Measurements from ENCODE around the gene SMCO2. TPM values are rescaled to one million over a fixed set of nuclear protein-coding genes. Genes with fewer than 3 reads are reported as not detected.
A peak's percentile ranks its signal among the peaks of the same experiment; 100 is the strongest.

Gene SMCO2
- total and polyA plus RNA-seq, 10 of the 15 experiments (the other 5 are each of a cell fraction or from before 2014, with no cell fraction given), result 0.11 to 2.3 (median 0.67) TPM

DNA sequence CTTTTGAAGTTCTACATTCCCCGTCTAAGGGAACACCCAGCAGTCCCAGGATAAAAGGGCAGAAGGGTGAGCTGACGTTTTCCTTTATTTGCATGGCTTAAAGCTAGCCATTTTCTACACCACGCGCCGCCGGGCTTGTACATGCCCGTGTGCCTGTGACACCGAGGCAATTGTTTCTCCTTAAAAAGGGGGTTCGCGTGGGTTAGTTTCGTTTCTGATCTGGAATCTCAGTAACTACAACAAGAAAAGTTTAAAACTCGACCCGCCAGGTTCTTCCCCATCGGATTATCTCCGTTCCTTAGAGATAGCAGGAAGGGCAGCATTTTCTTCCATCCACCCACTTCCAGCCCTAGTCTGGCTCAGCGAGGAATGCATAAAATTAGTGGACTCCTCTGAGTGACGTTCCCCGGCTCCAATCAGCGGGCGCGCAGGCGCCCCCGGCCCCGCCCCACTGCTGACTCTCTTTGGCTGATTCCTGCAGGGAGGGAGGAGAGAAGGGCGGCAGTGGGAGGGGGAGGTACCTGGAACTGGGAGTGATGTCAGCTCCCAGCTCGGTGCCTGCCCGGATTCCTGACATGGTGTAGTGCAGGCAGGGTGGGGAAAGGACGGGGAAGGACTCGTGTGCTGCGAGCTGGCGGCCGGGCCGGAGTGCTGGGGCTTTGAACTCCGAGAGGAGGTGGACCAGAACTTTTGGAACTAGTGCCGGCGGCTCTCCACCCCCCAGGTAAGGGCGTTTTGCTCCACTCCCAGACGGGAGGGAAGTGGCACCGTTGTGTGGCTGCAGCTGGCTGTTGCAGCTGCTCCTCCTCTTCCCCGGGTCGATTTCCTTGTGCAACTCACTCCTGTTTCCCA lies 77.3 kb downstream of the SMCO2 start, which contains the start of gene PPFIBP1 (continued):
- TF ChIP-seq, protein P1, sequence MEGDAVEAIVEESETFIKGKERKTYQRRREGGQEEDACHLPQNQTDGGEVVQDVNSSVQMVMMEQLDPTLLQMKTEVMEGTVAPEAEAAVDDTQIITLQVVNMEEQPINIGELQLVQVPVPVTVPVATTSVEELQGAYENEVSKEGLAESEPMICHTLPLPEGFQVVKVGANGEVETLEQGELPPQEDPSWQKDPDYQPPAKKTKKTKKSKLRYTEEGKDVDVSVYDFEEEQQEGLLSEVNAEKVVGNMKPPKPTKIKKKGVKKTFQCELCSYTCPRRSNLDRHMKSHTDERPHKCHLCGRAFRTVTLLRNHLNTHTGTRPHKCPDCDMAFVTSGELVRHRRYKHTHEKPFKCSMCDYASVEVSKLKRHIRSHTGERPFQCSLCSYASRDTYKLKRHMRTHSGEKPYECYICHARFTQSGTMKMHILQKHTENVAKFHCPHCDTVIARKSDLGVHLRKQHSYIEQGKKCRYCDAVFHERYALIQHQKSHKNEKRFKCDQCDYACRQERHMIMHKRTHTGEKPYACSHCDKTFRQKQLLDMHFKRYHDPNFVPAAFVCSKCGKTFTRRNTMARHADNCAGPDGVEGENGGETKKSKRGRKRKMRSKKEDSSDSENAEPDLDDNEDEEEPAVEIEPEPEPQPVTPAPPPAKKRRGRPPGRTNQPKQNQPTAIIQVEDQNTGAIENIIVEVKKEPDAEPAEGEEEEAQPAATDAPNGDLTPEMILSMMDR (IDR thresholded peaks at IDR 0.05 in 2 of 3, conservative IDR thresholded peaks at IDR 0.05 in 1 of 3; ENCODE audit: control insufficient read depth in 2 of 3, extremely low read depth in 1 of 3, insufficient read depth in 1 of 3, low read depth in 3 of 3, low read length in 3 of 3), result peak in 1 of 3 experiments; percentile 23; a peak in 2 of 6 replicates
- TF ChIP-seq SUPT20H (IDR thresholded peaks at IDR 0.05; ENCODE audit: borderline replicate concordance, control insufficient read depth, low read depth, low read length), result no peak
- TF ChIP-seq SP1 (IDR thresholded peaks at IDR 0.05; ENCODE audit: low read depth, low read length), result peak; percentile 94
- no peak for TF ChIP-seq SREBF1 (IDR thresholded peaks at IDR 0.05; ENCODE audit: low read length)
- TF ChIP-seq MEF2A (IDR thresholded peaks at IDR 0.05; ENCODE audit: insufficient read depth, low read depth, low read length), result 0 out of 2 replicates have a peak, but pooled peaks have one; percentile 23
- 0 out of 2 replicates have a peak, but pooled peaks have one; percentile 28 for TF ChIP-seq PML (IDR thresholded peaks at IDR 0.05; ENCODE audit: low read length)
- no peak for TF ChIP-seq KDM1A (IDR thresholded peaks at IDR 0.05; ENCODE audit: borderline replicate concordance)
- peak; percentile 63; the same call in 1 of the 2 replicates for TF ChIP-seq TCF12 (IDR thresholded peaks at IDR 0.05; ENCODE audit: low read depth, low read length)
- no peak for TF ChIP-seq ESRRA (IDR thresholded peaks at IDR 0.05; ENCODE audit: low read length)
- no peak for TF ChIP-seq SIX5 (IDR thresholded peaks at IDR 0.05; ENCODE audit: low read depth, low read length, severe bottlenecking)
- peak; percentile 62; the same call in 1 of the 2 replicates for TF ChIP-seq MXI1 (IDR thresholded peaks at IDR 0.05; ENCODE audit: low read depth, low read length)
- TF ChIP-seq EGR1 (IDR thresholded peaks at IDR 0.05; ENCODE audit: borderline replicate concordance in 1 of 2, low read depth in 2 of 2, low read length in 2 of 2), result peak in 1 of 2 experiments; percentile 20; a peak in 1 of 3 replicates
- TF ChIP-seq NFYA (IDR thresholded peaks at IDR 0.05; ENCODE audit: borderline replicate concordance, low read depth, low read length), result peak; percentile 77
- TF ChIP-seq NR2C2 (IDR thresholded peaks at IDR 0.05; ENCODE audit: borderline replicate concordance, control insufficient read depth, insufficient read length, low read depth), result no peak
- TF ChIP-seq IRF3 (IDR thresholded peaks at IDR 0.05), result peak; percentile 76; the same call in 1 of the 2 replicates
- TF ChIP-seq YBX1 (IDR thresholded peaks at IDR 0.05), result no peak
- peak; percentile 20; the same call in 1 of the 2 replicates for TF ChIP-seq NBN (IDR thresholded peaks at IDR 0.05)
- TF ChIP-seq, protein P2, sequence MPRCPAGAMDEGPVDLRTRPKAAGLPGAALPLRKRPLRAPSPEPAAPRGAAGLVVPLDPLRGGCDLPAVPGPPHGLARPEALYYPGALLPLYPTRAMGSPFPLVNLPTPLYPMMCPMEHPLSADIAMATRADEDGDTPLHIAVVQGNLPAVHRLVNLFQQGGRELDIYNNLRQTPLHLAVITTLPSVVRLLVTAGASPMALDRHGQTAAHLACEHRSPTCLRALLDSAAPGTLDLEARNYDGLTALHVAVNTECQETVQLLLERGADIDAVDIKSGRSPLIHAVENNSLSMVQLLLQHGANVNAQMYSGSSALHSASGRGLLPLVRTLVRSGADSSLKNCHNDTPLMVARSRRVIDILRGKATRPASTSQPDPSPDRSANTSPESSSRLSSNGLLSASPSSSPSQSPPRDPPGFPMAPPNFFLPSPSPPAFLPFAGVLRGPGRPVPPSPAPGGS (IDR thresholded peaks at IDR 0.05; ENCODE audit: borderline replicate concordance, insufficient read depth, low read depth, low read length, poor library complexity, severe bottlenecking), result peak; percentile 12
- TF ChIP-seq, protein P3, sequence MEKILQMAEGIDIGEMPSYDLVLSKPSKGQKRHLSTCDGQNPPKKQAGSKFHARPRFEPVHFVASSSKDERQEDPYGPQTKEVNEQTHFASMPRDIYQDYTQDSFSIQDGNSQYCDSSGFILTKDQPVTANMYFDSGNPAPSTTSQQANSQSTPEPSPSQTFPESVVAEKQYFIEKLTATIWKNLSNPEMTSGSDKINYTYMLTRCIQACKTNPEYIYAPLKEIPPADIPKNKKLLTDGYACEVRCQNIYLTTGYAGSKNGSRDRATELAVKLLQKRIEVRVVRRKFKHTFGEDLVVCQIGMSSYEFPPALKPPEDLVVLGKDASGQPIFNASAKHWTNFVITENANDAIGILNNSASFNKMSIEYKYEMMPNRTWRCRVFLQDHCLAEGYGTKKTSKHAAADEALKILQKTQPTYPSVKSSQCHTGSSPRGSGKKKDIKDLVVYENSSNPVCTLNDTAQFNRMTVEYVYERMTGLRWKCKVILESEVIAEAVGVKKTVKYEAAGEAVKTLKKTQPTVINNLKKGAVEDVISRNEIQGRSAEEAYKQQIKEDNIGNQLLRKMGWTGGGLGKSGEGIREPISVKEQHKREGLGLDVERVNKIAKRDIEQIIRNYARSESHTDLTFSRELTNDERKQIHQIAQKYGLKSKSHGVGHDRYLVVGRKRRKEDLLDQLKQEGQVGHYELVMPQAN (conservative IDR thresholded peaks at IDR 0.05), result 0 out of 2 replicates have a peak, but pooled peaks have one; percentile 18
- peak; percentile 93; the same call in 1 of the 3 replicates for TF ChIP-seq POU2F2 (IDR thresholded peaks at IDR 0.05; ENCODE audit: borderline replicate concordance, low read depth, low read length)

Measured in GM12878 (cell line).